ENCODE results near the gene PUSL1.
A peak's percentile ranks its signal among the peaks of the same experiment; 100 is the strongest.

GRCh38 chr1:1357871-1358432, 49.6 kb downstream of the PUSL1 start:
- TF ChIP-seq ZNF350 (CRISPR knock-in tag; IDR thresholded peaks at IDR 0.05; ENCODE audit: borderline replicate concordance, low read depth) (no peak; the same call in 1 of the 2 replicates), ZMYM3 (CRISPR knock-in tag; IDR thresholded peaks at IDR 0.05) (no peak), REST (IDR thresholded peaks at IDR 0.05; ENCODE audit: borderline replicate concordance in 1 of 2, low read depth in 1 of 2, low read length in 2 of 2) (no peak), CTCF (CRISPR knock-in tag; IDR thresholded peaks at IDR 0.05) (0 out of 2 replicates have a peak, but pooled peaks have one; percentile 8), NR2C2 (CRISPR knock-in tag; IDR thresholded peaks at IDR 0.05; ENCODE audit: borderline replicate concordance) (no peak), EP300 (IDR thresholded peaks at IDR 0.05; ENCODE audit: low read depth in 2 of 2, low read length in 2 of 2) (no peak), EP300 (CRISPR knock-in tag; IDR thresholded peaks at IDR 0.05; ENCODE audit: borderline replicate concordance) (no peak), SNRNP70 (IDR thresholded peaks at IDR 0.05; ENCODE audit: low read depth, low read length) (no peak), ZNF274 (CRISPR knock-in tag; IDR thresholded peaks at IDR 0.05) (no peak), FOXJ3 (CRISPR knock-in tag; IDR thresholded peaks at IDR 0.05; ENCODE audit: borderline replicate concordance) (no peak), CCDC6 (CRISPR knock-in tag; IDR thresholded peaks at IDR 0.05) (no peak), MXI1 (IDR thresholded peaks at IDR 0.05; ENCODE audit: borderline replicate concordance, low read depth, low read length) (no peak), ELF4 (CRISPR knock-in tag; IDR thresholded peaks at IDR 0.05; ENCODE audit: borderline replicate concordance) (no peak), CREB1 (IDR thresholded peaks at IDR 0.05) (no peak), CREB1 (CRISPR knock-in tag; IDR thresholded peaks at IDR 0.05) (no peak)

Data from HepG2 (cell line).